Upper lobe of right lung (tissue), 1 donor: ENCODE measurements around the gene VAMP3. TPM values are rescaled to one million over a fixed set of nuclear protein-coding genes. Genes with fewer than 3 reads are reported as not detected.

Source experiments
- ATAC-seq: fragments of 200-7000 bp; cut with Tn5 transposase; one replicate; pipeline ENCODE4 v1.9.1; 2020; ENCODE audit warnings: mild to moderate bottlenecking, moderate library complexity
- DNase-seq: peaks from one replicate; pipeline ENCODE4 v3.0.0-alpha.2; 2020
- H3K27ac ChIP-seq: fragments of 200-600 bp; one replicate; pipeline ENCODE4 v1.8.0; 2022
- H3K27me3 ChIP-seq: fragments of 200-600 bp; one replicate; pipeline ENCODE4 v1.8.0; 2022; ENCODE audit warnings: mild to moderate bottlenecking
- H3K36me3 ChIP-seq: fragments of 200-600 bp; one replicate; pipeline ENCODE4 v1.8.0; 2022
- H3K4me1 ChIP-seq: fragments of 200-600 bp; one replicate; pipeline ENCODE4 v1.8.0; 2022
- H3K4me3 ChIP-seq: fragments of 200-600 bp; one replicate; pipeline ENCODE4 v1.8.0; 2022; ENCODE audit warnings: mild to moderate bottlenecking
- H3K9me3 ChIP-seq: fragments of 200-600 bp; one replicate; pipeline ENCODE4 v1.8.0; 2022
- CTCF ChIP-seq: fragments of 200-600 bp; IDR thresholded peaks from one replicate; pipeline ENCODE4 v1.8.0; 2022; ENCODE audit warnings: antibody characterized with exemption
- intact Hi-C: fragments of 100-400 bp; cut with DNase I; formaldehyde crosslinking; loops from one replicate; pipeline ENCODE4 v1.11.0; 2022
- total RNA-seq: library from RNA; stranded (reverse); fragmentation: NEBNext Ultra II Directional; extraction: Animal tissue kit (Norgen Biotek cat#: 25700); gene quantifications from one replicate; pipeline ENCODE4 v1.2.1, GENCODE V29; 2021
- donor health status: DM: no; HTN: yes; CAD: no; lungs with severe emphysema.

The VAMP3 gene
- total RNA-seq, 1 donor from 2014 or later: 129 TPM

GRCh38 chr1:7783178-7783711 is 12.1 kb downstream of the VAMP3 start:
- H3K4me1 ChIP-seq: peaks cover 28% of the 10 kb centered on the region
- peak; percentile 74 for ATAC-seq
- peak overlapping the region; percentile 83 for H3K27ac ChIP-seq
- H3K36me3 ChIP-seq: peaks cover 46% of the 10 kb centered on the region
- no peaks in the 10 kb centered on the region for H3K9me3 ChIP-seq
- intact Hi-C loops: no loop called here
- no peaks in the 10 kb centered on the region for H3K27me3 ChIP-seq
- H3K4me3 ChIP-seq: peak overlapping the region; percentile 72
- no peak for TF ChIP-seq CTCF
- peak; percentile 92 for DNase-seq

- no peaks in the 10 kb centered on the region for H3K9me3 ChIP-seq
- no peaks in the 10 kb centered on the region for H3K27me3 ChIP-seq
- DNase-seq: peak; percentile 99
- peaks cover 46% of the 10 kb centered on the region for H3K36me3 ChIP-seq
- peak within 1 kb of the TSS; percentile 91 for H3K27ac ChIP-seq
- no peak for TF ChIP-seq CTCF
- peak within 1 kb of the TSS; percentile 72 for H3K4me3 ChIP-seq
- peak; percentile 94 for ATAC-seq
- intact Hi-C loops: no loop called here
- peaks cover 28% of the 10 kb centered on the region for H3K4me1 ChIP-seq
Measured at GRCh38 chr1:7783826-7784491, 12.9 kb downstream of the VAMP3 start, which contains the start of gene PER3. Gene PER3, plus strand, starts transcription at chr1:7784291. Its CDS starts 587 bp downstream, at chr1:7784878.

GRCh38 chr1:7784492-7785071 is 13.5 kb downstream of the VAMP3 start:
- TF ChIP-seq CTCF: no peak
- peaks cover 46% of the 10 kb centered on the region for H3K36me3 ChIP-seq
- no peak for DNase-seq
- peaks cover 28% of the 10 kb centered on the region for H3K4me1 ChIP-seq
- intact Hi-C loops: no loop called here
- no peaks in the 10 kb centered on the region for H3K9me3 ChIP-seq
- ATAC-seq: no peak
- H3K27ac ChIP-seq: peak overlapping the region; percentile 91
- H3K4me3 ChIP-seq: peak overlapping the region; percentile 72
- no peaks in the 10 kb centered on the region for H3K27me3 ChIP-seq

- intact Hi-C loops: no loop called here
- Histone ChIP-seq H3K4me1 (peaks cover 28% of the 10 kb centered on the region), H3K27me3 (no peaks in the 10 kb centered on the region), H3K36me3 (peaks cover 46% of the 10 kb centered on the region), H3K4me3 (peak overlapping the region; percentile 72), H3K27ac (peak overlapping the region; percentile 91), H3K9me3 (no peaks in the 10 kb centered on the region)
- no peak for DNase-seq
- TF ChIP-seq CTCF: no peak
- ATAC-seq: no peak
Measured at GRCh38 chr1:7785108-7785507, 14.0 kb downstream of the VAMP3 start.

- Histone ChIP-seq H3K4me3 (no peak overlapping the region), H3K36me3 (peaks cover 48% of the 10 kb centered on the region), H3K9me3 (no peaks in the 10 kb centered on the region), H3K27ac (no peak overlapping the region), H3K4me1 (peaks cover 28% of the 10 kb centered on the region), H3K27me3 (no peaks in the 10 kb centered on the region)
- TF ChIP-seq CTCF: no peak
- DNase-seq (no peak), ATAC-seq (no peak)
- intact Hi-C loops: no loop called here
Measured at GRCh38 chr1:7786795-7787194, 15.7 kb downstream of the VAMP3 start.
